GM12874 (cell line): ENCODE measurements around the gene ANAPC16.
A peak's percentile ranks its signal among the peaks of the same experiment; 100 is the strongest.

Experiments
- CTCF ChIP-seq: IDR thresholded peaks from 2 replicates; pipeline ENCODE4 v1.5.1; 2011; ENCODE audit warnings: low read depth, mild to moderate bottlenecking, control low read depth, low read length, moderate library complexity; ENCODE audit not compliant: insufficient read depth

Gene ANAPC16

GRCh38 chr10:72273410-72274212 lies 57.8 kb downstream of the ANAPC16 start, which contains the start of gene DDIT4:
DDIT4 (plus strand) TSS chr10:72273924; CDS start chr10:72274217, 293 bp downstream.
- TF ChIP-seq CTCF = no peak

GRCh38 chr10:72274213-72274729 lies 58.5 kb downstream of the ANAPC16 start:
- TF ChIP-seq CTCF = no peak

GRCh38 chr10:72274730-72275350 lies 59.0 kb downstream of the ANAPC16 start:
- TF ChIP-seq CTCF = peak; percentile 91

DNA sequence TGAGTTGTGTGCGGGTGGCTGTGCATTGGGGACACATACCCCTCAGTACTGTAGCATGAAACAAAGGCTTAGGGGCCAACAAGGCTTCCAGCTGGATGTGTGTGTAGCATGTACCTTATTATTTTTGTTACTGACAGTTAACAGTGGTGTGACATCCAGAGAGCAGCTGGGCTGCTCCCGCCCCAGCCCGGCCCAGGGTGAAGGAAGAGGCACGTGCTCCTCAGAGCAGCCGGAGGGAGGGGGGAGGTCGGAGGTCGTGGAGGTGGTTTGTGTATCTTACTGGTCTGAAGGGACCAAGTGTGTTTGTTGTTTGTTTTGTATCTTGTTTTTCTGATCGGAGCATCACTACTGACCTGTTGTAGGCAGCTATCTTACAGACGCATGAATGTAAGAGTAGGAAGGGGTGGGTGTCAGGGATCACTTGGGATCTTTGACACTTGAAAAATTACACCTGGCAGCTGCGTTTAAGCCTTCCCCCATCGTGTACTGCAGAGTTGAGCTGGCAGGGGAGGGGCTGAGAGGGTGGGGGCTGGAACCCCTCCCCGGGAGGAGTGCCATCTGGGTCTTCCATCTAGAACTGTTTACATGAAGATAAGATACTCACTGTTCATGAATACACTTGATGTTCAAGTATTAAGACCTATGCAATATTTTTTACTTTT lies 59.7 kb downstream of the ANAPC16 start:
- no peak for TF ChIP-seq CTCF

- TF ChIP-seq CTCF = no peak
These were observed 60.2 kb downstream of the ANAPC16 start for GRCh38 chr10:72276013-72276387.

- TF ChIP-seq CTCF = no peak
These were observed 60.9 kb downstream of the ANAPC16 start for GRCh38 chr10:72276421-72277339.
